ENCODE data around the gene ST8SIA5.

ST8SIA5 gene

GRCh38 chr18:46636040-46636630 is 120.7 kb downstream of the ST8SIA5 start:
- no peak overlapping the region for H3K9ac ChIP-seq (ENCODE audit: low read length)
- no peaks in the 10 kb centered on the region for H4K20me1 ChIP-seq (ENCODE audit: insufficient read depth, low read length)
- no peaks in the 10 kb centered on the region for H3K4me1 ChIP-seq (ENCODE audit: insufficient read depth, low read length, severe bottlenecking)
- no peak overlapping the region for H2AFZ ChIP-seq (ENCODE audit: low read length)
- no peaks in the 10 kb centered on the region for H3F3A ChIP-seq (ENCODE audit: insufficient read depth, low read length)
- H3K79me2 ChIP-seq (ENCODE audit: insufficient read depth, low read length): no peaks in the 10 kb centered on the region
- no peak overlapping the region for H3K4me2 ChIP-seq (ENCODE audit: low read length)
- H3K27ac ChIP-seq (ENCODE audit: low read depth, low read length, poor library complexity, severe bottlenecking): no peak overlapping the region
- no peaks in the 10 kb centered on the region; the same call in 1 of the 2 replicates for H3K27me3 ChIP-seq (ENCODE audit: insufficient read depth, low read length)
- H3K9me3 ChIP-seq (ENCODE audit: low read length): no peaks in the 10 kb centered on the region
- no peaks in the 10 kb centered on the region for H3K9me2 ChIP-seq (ENCODE audit: low read depth, low read length)
- H3K4me3 ChIP-seq (ENCODE audit: low read depth, low read length, poor library complexity, severe bottlenecking): no peak overlapping the region
- TF ChIP-seq CTCF (IDR thresholded peaks at IDR 0.05; ENCODE audit: low read length): no peak
- no peak for TF ChIP-seq EZH2 (IDR thresholded peaks at IDR 0.05; ENCODE audit: borderline replicate concordance, low read length)
- H3K36me3 ChIP-seq (ENCODE audit: insufficient read depth, low read length): no peaks in the 10 kb centered on the region

- H3K79me2 ChIP-seq (ENCODE audit: insufficient read depth, low read length): no peaks in the 10 kb centered on the region
- H2AFZ ChIP-seq (ENCODE audit: low read length): no peak overlapping the region
- H3F3A ChIP-seq (ENCODE audit: insufficient read depth, low read length): no peaks in the 10 kb centered on the region
- H3K36me3 ChIP-seq (ENCODE audit: insufficient read depth, low read length): no peaks in the 10 kb centered on the region
- H3K9me3 ChIP-seq (ENCODE audit: low read length): no peaks in the 10 kb centered on the region
- no peak overlapping the region for H3K27ac ChIP-seq (ENCODE audit: low read depth, low read length, poor library complexity, severe bottlenecking)
- H4K20me1 ChIP-seq (ENCODE audit: insufficient read depth, low read length): no peaks in the 10 kb centered on the region
- no peaks in the 10 kb centered on the region for H3K4me1 ChIP-seq (ENCODE audit: insufficient read depth, low read length, severe bottlenecking)
- H3K4me3 ChIP-seq (ENCODE audit: low read depth, low read length, poor library complexity, severe bottlenecking): no peak overlapping the region
- no peaks in the 10 kb centered on the region for H3K9me2 ChIP-seq (ENCODE audit: low read depth, low read length)
- no peak overlapping the region for H3K9ac ChIP-seq (ENCODE audit: low read length)
- no peak overlapping the region for H3K4me2 ChIP-seq (ENCODE audit: low read length)
- TF ChIP-seq EZH2 (IDR thresholded peaks at IDR 0.05; ENCODE audit: borderline replicate concordance, low read length) (no peak), CTCF (IDR thresholded peaks at IDR 0.05; ENCODE audit: low read length) (no peak)
- no peaks in the 10 kb centered on the region; the same call in 1 of the 2 replicates for H3K27me3 ChIP-seq (ENCODE audit: insufficient read depth, low read length)
These were observed 124.3 kb downstream of the ST8SIA5 start for GRCh38 chr18:46632401-46633071.

- H3K4me2 ChIP-seq (ENCODE audit: low read length): no peak overlapping the region
- H4K20me1 ChIP-seq (ENCODE audit: insufficient read depth, low read length): no peaks in the 10 kb centered on the region
- H3K4me3 ChIP-seq (ENCODE audit: low read depth, low read length, poor library complexity, severe bottlenecking): no peak overlapping the region
- no peaks in the 10 kb centered on the region for H3K79me2 ChIP-seq (ENCODE audit: insufficient read depth, low read length)
- no peak overlapping the region for H3K27ac ChIP-seq (ENCODE audit: low read depth, low read length, poor library complexity, severe bottlenecking)
- H3F3A ChIP-seq (ENCODE audit: insufficient read depth, low read length): no peaks in the 10 kb centered on the region
- H2AFZ ChIP-seq (ENCODE audit: low read length): no peak overlapping the region
- H3K4me1 ChIP-seq (ENCODE audit: insufficient read depth, low read length, severe bottlenecking): no peaks in the 10 kb centered on the region
- H3K27me3 ChIP-seq (ENCODE audit: insufficient read depth, low read length): no peaks in the 10 kb centered on the region; the same call in 1 of the 2 replicates
- H3K9ac ChIP-seq (ENCODE audit: low read length): no peak overlapping the region
- H3K9me2 ChIP-seq (ENCODE audit: low read depth, low read length): no peaks in the 10 kb centered on the region
- no peaks in the 10 kb centered on the region for H3K9me3 ChIP-seq (ENCODE audit: low read length)
- TF ChIP-seq CTCF (IDR thresholded peaks at IDR 0.05; ENCODE audit: low read length) (no peak), EZH2 (IDR thresholded peaks at IDR 0.05; ENCODE audit: borderline replicate concordance, low read length) (no peak)
- no peaks in the 10 kb centered on the region for H3K36me3 ChIP-seq (ENCODE audit: insufficient read depth, low read length)
These were observed 125.9 kb downstream of the ST8SIA5 start for GRCh38 chr18:46630991-46631390.

Data from OCI-LY1 (cell line).